GM12878 (cell line): ENCODE data around the gene GALNTL6. TPM values are rescaled to one million over a fixed set of nuclear protein-coding genes. Genes with fewer than 3 reads are reported as not detected.

Experiments used
- ATAC-seq: fragments of 200-7000 bp; cut with Tn5 transposase; 3 replicates; pipeline ENCODE4 v1.9.1; 2020; ENCODE audit warnings: mild to moderate bottlenecking, moderate library complexity
- BruUV-seq: library from RNA; stranded (reverse); fragments of 400-500 nt; replicated peaks from 2 replicates; lab custom pipeline; 2021; lab: Mats Ljungman, UMichigan
- CTCF ChIA-PET: fragments of 300-600 bp; sonication (Branson Sonifier 250); formaldehyde crosslinking; extraction: SDS; loops from one replicate; lab custom pipeline; 2021; ENCODE audit warnings: inconsistent platforms; lab: Yijun Ruan, JAX
- POLR2A ChIA-PET: fragments of 350-600 bp; formaldehyde crosslinking; extraction: SDS; loops from one replicate; lab custom pipeline; 2021; ENCODE audit warnings: inconsistent platforms; lab: Charles Lee
- RAD21 ChIA-PET: fragments of 300-600 bp; sonication (Branson Sonifier 250); formaldehyde crosslinking; loops from one replicate; lab custom pipeline; 2023; ENCODE audit warnings: antibody characterized with exemption; ENCODE audit not compliant: unreplicated experiment; lab: Charles Lee
- SMC1A ChIA-PET: fragments of 300-600 bp; sonication (Branson Sonifier 250); formaldehyde crosslinking; loops from one replicate; lab custom pipeline; 2023; ENCODE audit not compliant: unreplicated experiment, uncharacterized antibody; lab: Charles Lee
- DNase-seq: peaks from one replicate; pipeline ENCODE4 v3.0.0-alpha.2; 2011; ENCODE audit warnings: low read depth, low spot score
- FAIRE-seq: peaks from 3 replicates; lab custom pipeline; 2011; peaks lifted over from hg19 to GRCh38; lab: Jason Lieb, UNC
- H2AFZ ChIP-seq: 2 replicates; pipeline ENCODE4 v1.6.0; 2011; ENCODE audit warnings: low read depth, low read length, control low read depth; ENCODE audit not compliant: control insufficient read depth
- H3K27ac ChIP-seq: 2 replicates; pipeline ENCODE4 v1.5.1; 2011; ENCODE audit warnings: control low read depth; ENCODE audit not compliant: control insufficient read depth, insufficient read depth
- H3K27me3 ChIP-seq, 2 experiments: replicated peaks in 1 of 2; 2 replicates each; pipeline versions ENCODE4 v1.6.0 to v1.6.1; 2011; ENCODE audit warnings: low read length in 1 of 2; ENCODE audit not compliant: control insufficient read depth in 2 of 2, insufficient read depth in 2 of 2
- H3K36me3 ChIP-seq, 2 experiments: 2 replicates each; pipeline ENCODE4 v1.5.1; 2011; ENCODE audit warnings: low read length in 1 of 2; ENCODE audit not compliant: control insufficient read depth in 2 of 2, insufficient read depth in 2 of 2
- H3K4me1 ChIP-seq: 2 replicates; pipeline ENCODE4 v1.6.1; 2011; ENCODE audit warnings: mild to moderate bottlenecking, low read length, moderate library complexity, mixed read lengths; ENCODE audit not compliant: control insufficient read depth, insufficient read depth
- H3K4me2 ChIP-seq: 2 replicates; pipeline ENCODE4 v1.6.0; 2011; ENCODE audit warnings: control low read depth; ENCODE audit not compliant: control insufficient read depth, insufficient read depth
- H3K4me3 ChIP-seq: fragments of 200-600 bp; sonication (generic); 2 replicates; pipeline ENCODE4 v1.5.1; 2016
- H3K79me2 ChIP-seq: 2 replicates; pipeline ENCODE4 v1.6.0; 2011; ENCODE audit warnings: low read length; ENCODE audit not compliant: control insufficient read depth, insufficient read depth
- H3K9ac ChIP-seq: 2 replicates; pipeline ENCODE4 v1.8.0; 2011; ENCODE audit warnings: low read length, control low read depth, mixed read lengths; ENCODE audit not compliant: control insufficient read depth, insufficient read depth
- H3K9me3 ChIP-seq: replicated peaks from 3 replicates; pipeline ENCODE4 v1.5.1; 2011; ENCODE audit warnings: mild to moderate bottlenecking, low read length; ENCODE audit not compliant: control insufficient read depth, insufficient read depth
- H4K20me1 ChIP-seq: 2 replicates; pipeline ENCODE4 v1.6.0; 2011; ENCODE audit not compliant: control insufficient read depth, insufficient read depth
- BMI1 ChIP-seq: fragments of 450-650 bp; IDR thresholded peaks from 2 replicates; pipeline ENCODE4 v1.6.1; 2016; ENCODE audit warnings: mild to moderate bottlenecking, moderate library complexity, borderline replicate concordance
- BRCA1 ChIP-seq: IDR thresholded peaks from 2 replicates; pipeline ENCODE4 v1.6.1; 2011; ENCODE audit warnings: low read depth, low read length, improper control_type of control experiment
- HDAC2 ChIP-seq: fragments of 200-600 bp; sonication (generic); IDR thresholded peaks from 2 replicates; pipeline ENCODE4 v1.6.1; 2017
- IKZF2 ChIP-seq, 2 experiments: fragments of 450-650 bp; IDR thresholded peaks; 2 replicates each; pipeline ENCODE4 v1.6.1; 2017; ENCODE audit warnings: mild to moderate bottlenecking in 2 of 2, moderate library complexity in 2 of 2
- IRF3 ChIP-seq: fragments of 450-650 bp; IDR thresholded peaks from 2 replicates; pipeline ENCODE4 v1.6.1; 2014; ENCODE audit warnings: mild to moderate bottlenecking
- KDM1A ChIP-seq: fragments of 200-600 bp; sonication (generic); IDR thresholded peaks from 2 replicates; pipeline ENCODE4 v1.6.1; 2016; ENCODE audit warnings: borderline replicate concordance
- MTA3 ChIP-seq: IDR thresholded peaks from 2 replicates; pipeline ENCODE4 v1.6.1; 2012; ENCODE audit warnings: low read length, inconsistent platforms, borderline replicate concordance
- POU2F2 ChIP-seq: IDR thresholded peaks from 3 replicates; pipeline ENCODE4 v1.6.1; 2011; ENCODE audit warnings: low read depth, mild to moderate bottlenecking, low read length, borderline replicate concordance
- TARDBP ChIP-seq: IDR thresholded peaks from 2 replicates; pipeline ENCODE4 v1.6.1; 2016; ENCODE audit warnings: borderline replicate concordance
- TCF7 ChIP-seq: IDR thresholded peaks from 2 replicates; pipeline ENCODE4 v1.6.1; 2014; ENCODE audit warnings: antibody characterized with exemption, borderline replicate concordance
- ZNF217 ChIP-seq: fragments of 450-650 bp; IDR thresholded peaks from 2 replicates; pipeline ENCODE4 v1.6.1; 2017; ENCODE audit warnings: antibody characterized with exemption, mild to moderate bottlenecking
- in situ Hi-C: fragments of 300-500 bp; cut with MboI; formaldehyde crosslinking; loops from 9 replicates; pipeline ENCODE4 v1.14.3; 2018; ENCODE audit warnings: mixed read lengths
- intact Hi-C: fragments of 100-400 bp; cut with micrococcal nuclease; formaldehyde crosslinking; loops from one replicate; pipeline ENCODE4 v1.14.2; 2022; ENCODE audit not compliant: unreplicated experiment
- polyA plus RNA-seq, 11 experiments: library from polyadenylated mRNA; depleted of rRNA in 4 of 11; unstranded in 6 of 11; stranded (reverse) in 5 of 11; fragments of >200 nt; fragmentation: Nextera tagmentation in 4 of 11; fragmentation: Illumina TruSeq in 1 of 11; extraction: Ambion mirVana in 4 of 11; extraction: Trizol in 1 of 11; gene quantifications; 1 replicate in 1 of 11; 2 replicates in 10 of 11; pipeline versions ENCODE4 v1.2.1 to v1.2.3, GENCODE V29; 2011 to 2016; ENCODE audit warnings: inconsistent platforms in 2 of 11, missing spikeins in 2 of 11, low read depth in 1 of 11
- total RNA-seq, 4 experiments: library from RNA; depleted of rRNA in 3 of 4; stranded (reverse); fragments of >200 nt in 3 of 4; fragmentation: Illumina TruSeq in 1 of 4; extraction: Trizol in 1 of 4; gene quantifications; 2 replicates each; pipeline versions ENCODE4 v1.2.1 to v1.2.3, GENCODE V29; 2013 to 2021

The GALNTL6 gene
- total and polyA plus RNA-seq, 10 of the 15 experiments (the other 5 are each of a cell fraction or from before 2014, with no cell fraction given), result 0.01 to 0.29 TPM; not detected in 8

- no peak overlapping the region for H3K27ac ChIP-seq
- H3K9ac ChIP-seq, result no peak overlapping the region
- no peaks in the 10 kb centered on the region for H3K9me3 ChIP-seq
- no peak for TF ChIP-seq HDAC2
- no peak for TF ChIP-seq TCF7
- no peak for TF ChIP-seq BMI1
- TF ChIP-seq ZNF217, result no peak
- TF ChIP-seq IRF3, result no peak
- no peak for TF ChIP-seq KDM1A
- no peak for TF ChIP-seq BRCA1
- no peak for TF ChIP-seq MTA3
- no peak for TF ChIP-seq TARDBP
- no peak for TF ChIP-seq IKZF2 (IDR thresholded peaks at IDR 0.05)
- TF ChIP-seq POU2F2, result no peak
- H3K36me3 ChIP-seq, result no peaks in the 10 kb centered on the region
- intact Hi-C loops, result no loop called here
- RAD21 ChIA-PET, result no interaction called here
- in situ Hi-C loops, result no loop called here
- CTCF ChIA-PET, result no interaction called here
- H3K79me2 ChIP-seq, result no peaks in the 10 kb centered on the region
- no peak for DNase-seq
- no peak overlapping the region for H2AFZ ChIP-seq
- no peaks in the 10 kb centered on the region for H4K20me1 ChIP-seq
- POLR2A ChIA-PET, result no interaction called here
- no TSS peak for BruUV-seq
- H3K4me1 ChIP-seq, result no peaks in the 10 kb centered on the region
- H3K27me3 ChIP-seq, result no peaks in the 10 kb centered on the region
- no peak overlapping the region for H3K4me2 ChIP-seq
- no peak overlapping the region for H3K4me3 ChIP-seq
- SMC1A ChIA-PET, result interaction anchor here (1.4 to 3.2 kb wide), 2 partner anchors 16 to 37 kb away, joined by 5 to 14 read pairs; no protein-coding TSS in a partner anchor
- no peak for ATAC-seq
- no peak for FAIRE-seq
Measured at GRCh38 chr4:172497321-172497720, 684.1 kb downstream of the GALNTL6 start.
